A549 (cell line): ENCODE results near the gene TRAM2. TPM values are rescaled to one million over a fixed set of nuclear protein-coding genes. Genes with fewer than 3 reads are reported as not detected.

ENCODE experiments used
- ATAC-seq, 2 experiments: fragments of 200-7000 bp in 1 of 2; fragments of >200 bp in 1 of 2; cut with Nextera tagmentation in 1 of 2; cut with Tn5 transposase in 1 of 2; 3 replicates each; pipeline versions ENCODE4 v1.8.0 to v1.9.1; 2018 to 2020; ENCODE audit warnings: mild to moderate bottlenecking in 1 of 2, moderate library complexity in 1 of 2
- CTCF ChIA-PET: fragments of 300-600 bp; sonication (Branson Sonifier 250); formaldehyde crosslinking; extraction: SDS; loops from one replicate; lab custom pipeline; 2021; ENCODE audit warnings: antibody characterized with exemption, inconsistent platforms; lab: Yijun Ruan, JAX
- POLR2A ChIA-PET: fragments of 350-600 bp; formaldehyde crosslinking; extraction: SDS; loops from one replicate; lab custom pipeline; 2021; ENCODE audit warnings: antibody characterized with exemption, inconsistent platforms; lab: Yijun Ruan, JAX
- DNase-seq, 2 experiments: peaks; one replicate each; pipeline versions ENCODE4 v3.0.0 to v3.0.0-alpha.2; 2011 to 2016; ENCODE audit warnings: low read depth in 1 of 2, low spot score in 1 of 2
- FAIRE-seq: peaks from 2 replicates; lab custom pipeline; 2011; peaks lifted over from hg19 to GRCh38; lab: Jason Lieb, UNC
- H3K27ac ChIP-seq, 2 experiments: fragments of >200 bp; sonication (Bioruptor Twin); formaldehyde crosslinking; 3 replicates each; pipeline ENCODE4 v1.5.1; 2016 to 2017
- H3K4me1 ChIP-seq: fragments of >200 bp; sonication (Bioruptor Twin); formaldehyde crosslinking; 3 replicates; pipeline ENCODE4 v1.6.1; 2016
- H3K4me2 ChIP-seq: fragments of >200 bp; sonication (Bioruptor Twin); formaldehyde crosslinking; 3 replicates; pipeline ENCODE4 v1.6.1; 2016
- H3K4me3 ChIP-seq: fragments of >200 bp; sonication (Bioruptor Twin); formaldehyde crosslinking; 3 replicates; pipeline ENCODE4 v1.5.1; 2016
- H3K9me3 ChIP-seq: fragments of >200 bp; sonication (Bioruptor Twin); formaldehyde crosslinking; 3 replicates; pipeline ENCODE4 v1.6.1; 2016
- CBX8 ChIP-seq: fragments of 200-600 bp; sonication (generic); IDR thresholded peaks from 2 replicates; pipeline ENCODE4 v1.6.1; 2016
- CEBPB ChIP-seq, 2 experiments: fragments of >200 bp in 1 of 2; sonication (Bioruptor Twin) in 1 of 2; formaldehyde crosslinking in 1 of 2; IDR thresholded peaks; 2 replicates each; pipeline ENCODE4 v1.6.1; 2012 to 2016
- FOSB ChIP-seq: fragments of 250-450 bp; sonication (Bioruptor Pico); IDR thresholded peaks from 2 replicates; pipeline ENCODE4 v1.5.0; 2020; ENCODE audit warnings: mild to moderate bottlenecking, moderate library complexity
- FOSL2 ChIP-seq, 2 experiments: fragments of 450-650 bp in 1 of 2; fragments of >200 bp in 1 of 2; sonication (Bioruptor Twin) in 1 of 2; formaldehyde crosslinking; IDR thresholded peaks; 2 replicates each; pipeline versions ENCODE4 v1.5.0 to v1.6.1; 2016 to 2020; ENCODE audit warnings: mild to moderate bottlenecking in 1 of 2, moderate library complexity in 1 of 2
- HOXA7 ChIP-seq: fragments of 250-450 bp; sonication (Bioruptor Pico); IDR thresholded peaks from 2 replicates; pipeline ENCODE4 v1.5.0; 2020; ENCODE audit warnings: mild to moderate bottlenecking, moderate library complexity
- JUN ChIP-seq, 2 experiments: fragments of >200 bp; sonication (Bioruptor Twin); formaldehyde crosslinking; IDR thresholded peaks; 2 replicates in 1 of 2; 3 replicates in 1 of 2; pipeline ENCODE4 v1.6.1; 2016 to 2017
- JUNB ChIP-seq: fragments of >200 bp; sonication (Bioruptor Twin); formaldehyde crosslinking; IDR thresholded peaks from 2 replicates; pipeline ENCODE4 v1.6.1; 2016
- KDM1A ChIP-seq: fragments of 200-600 bp; sonication (generic); IDR thresholded peaks from 2 replicates; pipeline ENCODE4 v1.6.1; 2016; ENCODE audit warnings: low read depth, mild to moderate bottlenecking
- MAZ ChIP-seq: fragments of 150-350 bp; IDR thresholded peaks from 2 replicates; pipeline ENCODE4 v1.6.1; 2014; ENCODE audit warnings: antibody characterized with exemption, low read depth, low read length, borderline replicate concordance
- MYC ChIP-seq: IDR thresholded peaks from 2 replicates; pipeline ENCODE4 v1.6.1; 2012; ENCODE audit warnings: mild to moderate bottlenecking, inconsistent platforms, low read length, improper control_type of control experiment, borderline replicate concordance
- NPAS2 ChIP-seq: fragments of 250-450 bp; sonication (Bioruptor Pico); IDR thresholded peaks from 2 replicates; pipeline ENCODE4 v1.8.0; 2022; ENCODE audit warnings: mild to moderate bottlenecking, moderate library complexity, borderline replicate concordance
- POLR2AphosphoS2 ChIP-seq: conservative IDR thresholded peaks from 2 replicates; pipeline ENCODE4 v1.6.1; 2012; ENCODE audit warnings: low read length, improper control_type of control experiment, inconsistent platforms
- SREBF2 ChIP-seq: fragments of 450-650 bp; IDR thresholded peaks from 2 replicates; pipeline ENCODE4 v1.6.1; 2014; ENCODE audit warnings: mild to moderate bottlenecking, moderate library complexity
- TFCP2L1 ChIP-seq: fragments of 250-450 bp; sonication (Bioruptor Pico); IDR thresholded peaks from 2 replicates; pipeline ENCODE4 v1.5.0; 2021; ENCODE audit warnings: mild to moderate bottlenecking
- ZFP36 ChIP-seq: fragments of 450-650 bp; IDR thresholded peaks from 2 replicates; pipeline ENCODE4 v1.6.1; 2014; ENCODE audit warnings: borderline replicate concordance; ENCODE audit not compliant: partially characterized antibody
- WGBS: methylation state at CpG from one replicate; pipeline ENCODE4 v1.1.6; 2017; ENCODE audit errors: missing lambda C conversion rate; 5-methylcytosine and 5-hydroxymethylcytosine counted together
- polyA plus RNA-seq, 4 experiments: library from polyadenylated mRNA; depleted of rRNA in 3 of 4; stranded (reverse); fragments of >200 nt; fragmentation: RNase III in 1 of 4; extraction: RNeasy Plus Mini Kit Qiagen cat#74134 plus additional on column Dnase treatment in 1 of 4; gene quantifications; 2 replicates in 3 of 4; 3 replicates in 1 of 4; pipeline ENCODE4 v1.2.3, GENCODE V29; 2011 to 2017
- TF ChIP-seq, protein P1 (sequence below): fragments of 450-650 bp; IDR thresholded peaks from 2 replicates; pipeline ENCODE4 v1.6.1; 2014; ENCODE audit warnings: antibody characterized with exemption
- TF ChIP-seq, protein P2 (sequence below): IDR thresholded peaks from 2 replicates; pipeline ENCODE4 v1.6.1; 2012
- TF ChIP-seq, protein P3 (sequence below): fragments of 250-450 bp; sonication (Bioruptor Pico); IDR thresholded peaks from 2 replicates; pipeline ENCODE4 v1.5.0; 2021; ENCODE audit warnings: mild to moderate bottlenecking, moderate library complexity, borderline replicate concordance
- TF ChIP-seq, protein P4 (sequence below): fragments of >200 bp; sonication (Bioruptor Twin); formaldehyde crosslinking; IDR thresholded peaks from 2 replicates; pipeline ENCODE4 v1.6.1; 2016
- TF ChIP-seq, protein P5 (sequence below): fragments of >200 bp; sonication (Bioruptor Twin); formaldehyde crosslinking; IDR thresholded peaks from 3 replicates; pipeline ENCODE4 v1.6.1; 2016
- TF ChIP-seq, protein P6 (sequence below): IDR thresholded peaks from 2 replicates; pipeline ENCODE4 v1.6.1; 2012; ENCODE audit warnings: low read depth, borderline replicate concordance
- TF ChIP-seq, protein P7 (sequence below): IDR thresholded peaks from 2 replicates; pipeline ENCODE4 v1.6.1; 2012

TRAM2 gene
- polyA plus RNA-seq, 2 of the 4 experiments (the other 2 are of a cell fraction): 16.4 to 25.4 TPM

DNA sequence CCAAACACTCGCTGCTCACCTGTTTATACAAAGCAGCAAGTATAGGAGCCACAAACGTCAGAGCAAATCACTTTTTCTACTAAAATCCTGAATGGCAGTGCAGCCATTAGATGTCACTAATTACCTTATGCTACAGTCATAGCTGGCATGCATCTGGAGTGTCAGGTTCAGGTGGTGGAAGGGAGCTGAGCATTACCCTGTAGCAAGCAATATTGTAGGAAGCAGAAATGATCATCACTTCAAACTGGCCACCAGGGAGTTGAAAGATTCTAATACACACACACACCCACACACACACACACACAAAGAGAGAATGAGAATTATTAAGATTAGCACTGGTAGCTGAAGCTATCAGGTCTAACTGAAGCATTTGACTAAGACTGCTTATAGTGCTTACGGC is 80.9 kb downstream of the TRAM2 start:
- TF ChIP-seq ZFP36: no peak
- TF ChIP-seq HOXA7 (CRISPR knock-in tag): no peak
- no peaks in the 10 kb centered on the region for H3K9me3 ChIP-seq
- FAIRE-seq (no peak), DNase-seq (no peak), ATAC-seq (no peak)
- no peak overlapping the region for H3K27ac ChIP-seq
- WGBS: 70% methylated on average over 3 of the region's 3 CpGs
- no peak overlapping the region for H3K4me3 ChIP-seq
- H3K4me1 ChIP-seq: peaks cover 9% of the 10 kb centered on the region; the same call in 2 of the 3 replicates
- CTCF ChIA-PET: interaction anchor here (1.0 kb wide), 1 partner anchor 103 kb away, joined by 4 read pairs; no protein-coding TSS in a partner anchor
- H3K4me2 ChIP-seq: no peak overlapping the region
- POLR2A ChIA-PET: no interaction called here

DNA sequence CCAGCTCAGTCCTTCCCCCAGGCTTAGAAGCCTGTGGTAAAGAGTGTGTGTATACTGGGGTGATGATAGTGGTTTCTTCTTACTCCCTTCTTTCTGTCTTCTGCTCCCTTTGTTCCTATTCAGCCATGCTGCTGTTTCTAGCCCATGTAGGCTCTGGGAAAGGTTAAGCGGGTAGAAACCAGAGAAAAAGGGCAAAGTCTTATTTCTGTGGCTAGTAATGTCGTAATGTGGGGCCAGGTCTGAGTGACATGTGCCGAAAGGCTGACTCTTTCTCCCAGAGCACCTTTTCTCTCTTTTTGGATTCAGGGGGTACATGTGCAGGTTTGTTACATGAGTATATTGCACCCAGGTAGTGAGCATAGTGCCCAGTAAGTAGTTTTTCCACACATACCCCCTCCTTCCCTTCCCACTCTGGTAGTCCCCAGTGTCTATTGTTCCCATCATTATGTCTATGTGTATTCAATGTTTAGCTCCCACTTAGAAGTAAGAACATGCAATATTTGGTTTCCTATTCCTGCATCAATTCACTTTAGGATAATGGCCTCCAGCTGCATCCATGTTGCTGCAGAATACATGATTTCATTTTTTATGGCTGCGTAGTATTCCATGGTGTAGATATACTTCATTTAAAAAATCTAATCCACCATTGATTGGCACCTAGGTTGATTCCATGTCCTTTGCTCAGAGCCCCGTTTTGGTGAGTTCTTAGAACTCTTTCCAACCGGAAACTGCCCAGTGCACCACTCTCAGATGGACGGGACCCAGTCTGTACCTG is 82.4 kb downstream of the TRAM2 start:
- ChIA-PET CTCF (interaction anchor here (0.9 kb wide), 1 partner anchor 55 kb away, joined by 3 read pairs; no protein-coding TSS in a partner anchor), POLR2A (no interaction called here)
- no peaks in the 10 kb centered on the region for H3K9me3 ChIP-seq

DNA sequence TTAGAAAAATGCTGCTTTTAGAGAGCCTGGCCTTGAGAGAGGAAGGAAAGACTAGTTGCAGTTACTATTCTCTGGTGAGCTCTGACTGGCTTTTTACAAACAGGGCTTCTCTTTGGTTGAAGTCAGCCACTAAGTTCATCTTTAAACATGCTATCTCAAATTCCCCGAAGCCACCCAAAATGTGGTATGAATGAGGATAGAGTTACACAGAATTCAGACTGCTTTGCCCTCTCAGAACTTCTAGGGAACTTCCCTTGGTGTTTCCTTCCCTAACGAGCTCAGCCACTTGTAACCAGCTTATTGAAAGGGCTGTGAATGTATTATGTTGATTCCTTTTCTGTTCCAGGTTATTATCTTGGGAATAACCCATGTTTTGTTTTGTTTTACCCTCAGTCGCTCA is 83.2 kb downstream of the TRAM2 start:
- H3K4me3 ChIP-seq: no peak overlapping the region
- POLR2A ChIA-PET: no interaction called here
- no peak for TF ChIP-seq FOSL2 (IDR thresholded peaks at IDR 0.05)
- TF ChIP-seq FOSL2 (CRISPR knock-in tag; IDR thresholded peaks at IDR 0.05): no peak
- TF ChIP-seq, protein P1, sequence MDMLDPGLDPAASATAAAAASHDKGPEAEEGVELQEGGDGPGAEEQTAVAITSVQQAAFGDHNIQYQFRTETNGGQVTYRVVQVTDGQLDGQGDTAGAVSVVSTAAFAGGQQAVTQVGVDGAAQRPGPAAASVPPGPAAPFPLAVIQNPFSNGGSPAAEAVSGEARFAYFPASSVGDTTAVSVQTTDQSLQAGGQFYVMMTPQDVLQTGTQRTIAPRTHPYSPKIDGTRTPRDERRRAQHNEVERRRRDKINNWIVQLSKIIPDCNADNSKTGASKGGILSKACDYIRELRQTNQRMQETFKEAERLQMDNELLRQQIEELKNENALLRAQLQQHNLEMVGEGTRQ: no peak
- TF ChIP-seq FOSB (CRISPR knock-in tag): no peak
- TF ChIP-seq, protein P2, sequence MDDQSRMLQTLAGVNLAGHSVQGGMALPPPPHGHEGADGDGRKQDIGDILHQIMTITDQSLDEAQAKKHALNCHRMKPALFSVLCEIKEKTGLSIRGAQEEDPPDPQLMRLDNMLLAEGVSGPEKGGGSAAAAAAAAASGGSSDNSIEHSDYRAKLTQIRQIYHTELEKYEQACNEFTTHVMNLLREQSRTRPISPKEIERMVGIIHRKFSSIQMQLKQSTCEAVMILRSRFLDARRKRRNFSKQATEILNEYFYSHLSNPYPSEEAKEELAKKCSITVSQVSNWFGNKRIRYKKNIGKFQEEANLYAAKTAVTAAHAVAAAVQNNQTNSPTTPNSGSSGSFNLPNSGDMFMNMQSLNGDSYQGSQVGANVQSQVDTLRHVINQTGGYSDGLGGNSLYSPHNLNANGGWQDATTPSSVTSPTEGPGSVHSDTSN: no peak
- TF ChIP-seq SREBF2: no peak
- no peak for TF ChIP-seq JUNB
- TF ChIP-seq, protein P3, sequence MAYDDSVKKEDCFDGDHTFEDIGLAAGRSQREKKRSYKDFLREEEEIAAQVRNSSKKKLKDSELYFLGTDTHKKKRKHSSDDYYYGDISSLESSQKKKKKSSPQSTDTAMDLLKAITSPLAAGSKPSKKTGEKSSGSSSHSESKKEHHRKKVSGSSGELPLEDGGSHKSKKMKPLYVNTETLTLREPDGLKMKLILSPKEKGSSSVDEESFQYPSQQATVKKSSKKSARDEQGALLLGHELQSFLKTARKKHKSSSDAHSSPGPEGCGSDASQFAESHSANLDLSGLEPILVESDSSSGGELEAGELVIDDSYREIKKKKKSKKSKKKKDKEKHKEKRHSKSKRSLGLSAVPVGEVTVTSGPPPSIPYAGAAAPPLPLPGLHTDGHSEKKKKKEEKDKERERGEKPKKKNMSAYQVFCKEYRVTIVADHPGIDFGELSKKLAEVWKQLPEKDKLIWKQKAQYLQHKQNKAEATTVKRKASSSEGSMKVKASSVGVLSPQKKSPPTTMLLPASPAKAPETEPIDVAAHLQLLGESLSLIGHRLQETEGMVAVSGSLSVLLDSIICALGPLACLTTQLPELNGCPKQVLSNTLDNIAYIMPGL (CRISPR knock-in tag): no peak
- TF ChIP-seq KDM1A: no peak
- no peak for TF ChIP-seq MAZ
- no peak for TF ChIP-seq POLR2AphosphoS2
- no peak for TF ChIP-seq CEBPB (IDR thresholded peaks at IDR 0.05)
- TF ChIP-seq NPAS2 (CRISPR knock-in tag): no peak
- TF ChIP-seq CBX8: no peak
- no peak for TF ChIP-seq JUN (IDR thresholded peaks at IDR 0.05)
- TF ChIP-seq, all 56 proteins: peak for 0
- 85% methylated on average over 3 of the region's 3 CpGs for WGBS
- CTCF ChIA-PET: interaction anchor here (1.3 kb wide), 1 partner anchor 101 kb away, joined by 3 read pairs; no protein-coding TSS in a partner anchor
- Histone ChIP-seq H3K27ac (no peak overlapping the region), H3K4me2 (no peak overlapping the region), H3K4me1 (no peaks in the 10 kb centered on the region; the same call in 2 of the 3 replicates), H3K9me3 (no peaks in the 10 kb centered on the region)
- no peak for DNase-seq
- ATAC-seq: no peak
- no peak for FAIRE-seq

More for the DNA sequence above, 82.4 kb downstream of the TRAM2 start:
- DNase-seq (no peak), ATAC-seq (no peak), FAIRE-seq (no peak)
- peaks cover 8% of the 10 kb centered on the region; the same call in 2 of the 3 replicates for H3K4me1 ChIP-seq
- H3K4me3 ChIP-seq: no peak overlapping the region
- H3K4me2 ChIP-seq: no peak overlapping the region
- TF ChIP-seq FOSL2 (IDR thresholded peaks at IDR 0.05) (no peak), FOSL2 (CRISPR knock-in tag; IDR thresholded peaks at IDR 0.05) (no peak), CEBPB (IDR thresholded peaks at IDR 0.05) (no peak), TFCP2L1 (CRISPR knock-in tag) (no peak), MYC (no peak), NPAS2 (CRISPR knock-in tag) (no peak)
- TF ChIP-seq, protein P4, sequence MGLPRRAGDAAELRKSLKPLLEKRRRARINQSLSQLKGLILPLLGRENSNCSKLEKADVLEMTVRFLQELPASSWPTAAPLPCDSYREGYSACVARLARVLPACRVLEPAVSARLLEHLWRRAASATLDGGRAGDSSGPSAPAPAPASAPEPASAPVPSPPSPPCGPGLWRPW: no peak
- TF ChIP-seq, protein P5, sequence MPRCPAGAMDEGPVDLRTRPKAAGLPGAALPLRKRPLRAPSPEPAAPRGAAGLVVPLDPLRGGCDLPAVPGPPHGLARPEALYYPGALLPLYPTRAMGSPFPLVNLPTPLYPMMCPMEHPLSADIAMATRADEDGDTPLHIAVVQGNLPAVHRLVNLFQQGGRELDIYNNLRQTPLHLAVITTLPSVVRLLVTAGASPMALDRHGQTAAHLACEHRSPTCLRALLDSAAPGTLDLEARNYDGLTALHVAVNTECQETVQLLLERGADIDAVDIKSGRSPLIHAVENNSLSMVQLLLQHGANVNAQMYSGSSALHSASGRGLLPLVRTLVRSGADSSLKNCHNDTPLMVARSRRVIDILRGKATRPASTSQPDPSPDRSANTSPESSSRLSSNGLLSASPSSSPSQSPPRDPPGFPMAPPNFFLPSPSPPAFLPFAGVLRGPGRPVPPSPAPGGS: no peak
- TF ChIP-seq, protein P1: no peak
- TF ChIP-seq, protein P6, sequence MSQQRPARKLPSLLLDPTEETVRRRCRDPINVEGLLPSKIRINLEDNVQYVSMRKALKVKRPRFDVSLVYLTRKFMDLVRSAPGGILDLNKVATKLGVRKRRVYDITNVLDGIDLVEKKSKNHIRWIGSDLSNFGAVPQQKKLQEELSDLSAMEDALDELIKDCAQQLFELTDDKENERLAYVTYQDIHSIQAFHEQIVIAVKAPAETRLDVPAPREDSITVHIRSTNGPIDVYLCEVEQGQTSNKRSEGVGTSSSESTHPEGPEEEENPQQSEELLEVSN: no peak
- TF ChIP-seq, protein P7, sequence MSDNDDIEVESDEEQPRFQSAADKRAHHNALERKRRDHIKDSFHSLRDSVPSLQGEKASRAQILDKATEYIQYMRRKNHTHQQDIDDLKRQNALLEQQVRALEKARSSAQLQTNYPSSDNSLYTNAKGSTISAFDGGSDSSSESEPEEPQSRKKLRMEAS: no peak
- no peak overlapping the region for H3K27ac ChIP-seq
- WGBS: 86% methylated on average over 6 of the region's 7 CpGs
